ENCODE results near the gene MACIR.

DNA sequence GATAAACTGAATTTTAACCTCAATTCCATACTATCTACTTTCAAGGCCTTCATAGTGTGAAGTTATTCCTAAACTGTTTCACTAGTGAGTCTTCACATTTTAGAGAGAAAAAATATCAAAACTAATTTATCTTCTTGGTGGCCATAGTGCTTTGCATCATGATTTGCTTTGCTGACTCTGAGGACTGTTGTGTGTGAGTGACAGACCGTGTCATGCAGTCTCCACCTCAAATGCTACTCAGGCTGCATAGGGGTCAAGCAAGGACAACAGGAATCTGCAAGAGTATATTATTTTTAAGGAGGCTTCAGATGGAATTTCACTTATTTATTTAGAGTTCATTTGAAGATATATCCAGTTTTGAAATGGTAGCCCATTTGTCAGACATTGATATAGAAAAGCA lies 34.5 kb downstream of the MACIR start:
- TF ChIP-seq, protein P1, sequence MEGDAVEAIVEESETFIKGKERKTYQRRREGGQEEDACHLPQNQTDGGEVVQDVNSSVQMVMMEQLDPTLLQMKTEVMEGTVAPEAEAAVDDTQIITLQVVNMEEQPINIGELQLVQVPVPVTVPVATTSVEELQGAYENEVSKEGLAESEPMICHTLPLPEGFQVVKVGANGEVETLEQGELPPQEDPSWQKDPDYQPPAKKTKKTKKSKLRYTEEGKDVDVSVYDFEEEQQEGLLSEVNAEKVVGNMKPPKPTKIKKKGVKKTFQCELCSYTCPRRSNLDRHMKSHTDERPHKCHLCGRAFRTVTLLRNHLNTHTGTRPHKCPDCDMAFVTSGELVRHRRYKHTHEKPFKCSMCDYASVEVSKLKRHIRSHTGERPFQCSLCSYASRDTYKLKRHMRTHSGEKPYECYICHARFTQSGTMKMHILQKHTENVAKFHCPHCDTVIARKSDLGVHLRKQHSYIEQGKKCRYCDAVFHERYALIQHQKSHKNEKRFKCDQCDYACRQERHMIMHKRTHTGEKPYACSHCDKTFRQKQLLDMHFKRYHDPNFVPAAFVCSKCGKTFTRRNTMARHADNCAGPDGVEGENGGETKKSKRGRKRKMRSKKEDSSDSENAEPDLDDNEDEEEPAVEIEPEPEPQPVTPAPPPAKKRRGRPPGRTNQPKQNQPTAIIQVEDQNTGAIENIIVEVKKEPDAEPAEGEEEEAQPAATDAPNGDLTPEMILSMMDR (conservative IDR thresholded peaks at IDR 0.05; ENCODE audit: low read depth, low read length) = no peak
- TF ChIP-seq EZH2 (IDR thresholded peaks at IDR 0.05; ENCODE audit: borderline replicate concordance, low read depth, low read length, poor library complexity, severe bottlenecking) = no peak

All from A673 (cell line).